ENCODE data around the gene HNRNPM.

Gene HNRNPM

DNA sequence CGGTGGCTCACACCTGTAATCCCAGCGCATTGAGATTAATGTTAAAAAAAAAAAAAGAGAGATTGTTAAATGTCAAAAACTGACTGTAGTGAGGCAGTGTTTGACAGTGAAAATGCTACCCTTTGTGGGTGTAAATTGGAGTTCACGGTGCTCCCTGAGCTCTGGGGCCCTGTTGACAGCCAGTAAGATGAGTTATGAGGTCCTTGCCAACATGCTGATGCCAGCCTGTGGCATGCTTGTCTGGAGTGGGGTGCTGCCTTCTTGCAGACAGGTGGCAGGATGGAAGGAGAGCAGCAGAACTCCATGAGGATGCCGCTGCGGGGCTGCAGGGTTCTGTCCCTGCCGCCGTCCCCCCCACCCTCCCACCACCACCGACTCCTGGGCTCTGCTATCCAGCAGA, 31.7 kb downstream of the HNRNPM start:
- in situ Hi-C loops (cut with HindIII; ENCODE audit: low pct_ligation_motif_present, low pct_unique_long_range_greater_than_20kb, low sequenced_read_pairs), result no loop called here
- no peak for DNase-seq

DNA sequence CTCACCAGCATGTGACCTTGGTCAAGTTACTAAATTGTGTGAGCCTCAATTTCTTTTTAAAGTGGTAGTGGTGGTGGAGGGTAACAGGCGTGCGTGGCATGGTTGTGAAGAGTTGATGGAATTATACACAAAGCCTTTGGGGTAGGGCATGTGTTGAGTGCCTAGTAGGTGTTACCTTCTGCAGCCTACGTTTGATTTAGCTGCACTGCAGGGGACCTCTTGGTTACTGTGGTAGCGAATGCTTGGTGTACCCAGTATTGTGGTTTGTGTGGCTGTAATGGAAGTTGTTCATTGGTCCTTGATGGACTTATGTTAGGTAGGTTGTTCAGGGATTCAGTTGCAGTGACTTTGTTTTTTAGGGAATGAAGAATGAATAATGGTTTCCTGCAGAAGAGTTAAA, 33.1 kb downstream of the HNRNPM start:
- in situ Hi-C loops (cut with HindIII; ENCODE audit: low pct_ligation_motif_present, low pct_unique_long_range_greater_than_20kb, low sequenced_read_pairs), result no loop called here
- DNase-seq, result no peak

DNA sequence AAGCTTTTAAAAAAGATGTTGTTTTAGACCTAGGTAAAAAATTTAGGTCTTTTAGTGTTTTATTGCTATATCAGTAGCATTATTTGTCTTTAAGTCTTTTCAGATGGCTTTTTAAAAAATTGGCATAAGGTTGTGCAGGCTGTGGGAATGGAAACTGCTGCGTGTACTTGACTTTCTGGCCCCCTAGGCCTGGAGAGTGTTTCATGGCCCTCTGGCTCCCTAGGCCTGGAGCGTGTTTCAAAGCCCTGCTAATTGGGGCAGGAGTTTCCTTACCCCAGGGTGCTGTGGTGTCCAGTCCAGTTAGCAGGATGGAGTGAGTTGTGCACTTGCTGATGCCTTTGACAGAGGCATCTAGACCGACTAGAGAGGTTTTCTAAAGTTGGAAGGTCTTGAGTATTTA, 33.8 kb downstream of the HNRNPM start:
- in situ Hi-C loops (cut with HindIII; ENCODE audit: low pct_ligation_motif_present, low pct_unique_long_range_greater_than_20kb, low sequenced_read_pairs), result no loop called here
- no peak for DNase-seq

DNA sequence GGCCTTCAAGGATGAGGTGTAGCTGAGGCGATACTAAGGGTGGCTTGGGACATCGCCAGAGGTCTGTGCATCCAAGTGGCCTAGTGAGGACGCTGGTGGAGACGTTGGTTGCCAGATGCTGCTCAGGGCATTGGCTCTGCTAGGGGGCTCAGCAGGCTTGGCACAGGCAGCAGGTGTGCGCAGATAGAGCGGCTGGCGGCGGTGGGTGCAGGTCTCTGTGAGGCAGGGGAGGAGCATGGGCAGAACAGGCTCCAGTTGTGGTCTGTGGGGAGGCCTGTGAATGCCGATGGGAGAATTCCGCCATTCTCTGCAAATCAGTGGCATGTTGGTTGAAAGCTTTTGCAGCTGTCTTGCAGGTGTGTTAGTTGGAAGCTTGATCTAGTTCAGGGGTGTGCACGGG, 36.4 kb downstream of the HNRNPM start:
- in situ Hi-C loops (cut with HindIII; ENCODE audit: low pct_ligation_motif_present, low pct_unique_long_range_greater_than_20kb, low sequenced_read_pairs), result no loop called here
- no peak for DNase-seq

DNA sequence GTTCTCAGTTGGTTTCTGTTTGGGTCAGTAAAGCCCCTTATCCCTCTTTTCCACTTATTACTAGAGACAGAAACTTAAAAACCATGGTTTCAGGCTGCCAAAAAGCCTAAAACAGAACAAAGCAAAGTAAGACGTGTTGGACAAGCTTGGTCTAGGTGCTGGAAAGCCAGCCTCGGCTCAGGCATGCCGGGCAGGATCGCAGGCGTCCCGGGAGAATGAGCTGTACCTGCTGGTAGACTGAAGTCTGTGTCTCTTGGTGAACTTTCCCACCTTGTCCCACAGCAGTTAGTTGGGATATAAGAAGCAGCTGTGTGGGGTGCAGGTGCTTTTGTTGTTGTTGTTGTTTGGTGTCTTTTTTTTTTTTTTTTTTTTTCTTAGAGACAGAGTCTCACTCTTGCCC, 36.8 kb downstream of the HNRNPM start:
- in situ Hi-C loops (cut with HindIII; ENCODE audit: low pct_ligation_motif_present, low pct_unique_long_range_greater_than_20kb, low sequenced_read_pairs), result no loop called here

DNA sequence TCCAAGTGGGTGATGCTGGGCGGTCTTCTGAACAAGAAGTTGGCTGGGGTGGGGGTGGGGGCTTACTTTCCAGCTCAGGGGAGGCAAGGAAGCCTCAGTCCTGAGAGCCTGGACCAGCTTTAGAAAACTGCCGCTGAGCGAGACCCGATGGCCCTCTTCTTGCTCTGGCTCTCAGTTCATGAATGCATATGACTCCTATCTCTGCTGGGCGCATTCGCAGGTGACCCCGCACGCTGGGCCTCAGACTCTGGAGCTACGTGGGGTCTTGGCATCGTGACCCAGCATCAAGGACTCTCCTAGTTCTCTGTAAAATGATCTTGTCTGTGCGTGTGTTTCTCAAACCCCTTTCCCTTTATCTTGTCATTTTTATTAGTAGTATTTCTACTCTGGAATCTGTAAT, 37.9 kb downstream of the HNRNPM start:
- in situ Hi-C loops (cut with HindIII; ENCODE audit: low pct_ligation_motif_present, low pct_unique_long_range_greater_than_20kb, low sequenced_read_pairs), result no loop called here
- no peak for DNase-seq

More for the DNA sequence above, 36.8 kb downstream of the HNRNPM start:
- DNase-seq, result no peak

DNA sequence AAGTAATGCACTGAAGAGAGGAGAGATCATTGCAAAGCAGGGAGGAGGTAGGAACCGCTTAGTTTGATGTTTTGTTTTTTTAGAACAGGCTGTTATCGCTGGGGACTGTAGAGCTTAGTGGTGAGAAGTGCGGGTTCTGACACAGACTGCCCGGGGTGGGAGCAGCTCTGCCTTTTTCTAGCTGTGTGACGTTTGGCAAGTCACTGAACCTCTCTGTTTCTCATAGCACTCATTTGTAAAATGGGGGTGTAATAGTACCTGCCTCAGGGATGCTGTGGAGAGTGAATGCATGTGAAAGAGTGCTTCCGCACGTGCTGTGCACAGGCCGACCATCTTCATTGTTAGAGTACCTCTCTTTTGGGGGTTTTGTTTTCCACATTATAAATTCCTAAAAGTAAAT, 38.4 kb downstream of the HNRNPM start:
- no peak for DNase-seq
- in situ Hi-C loops (cut with HindIII; ENCODE audit: low pct_ligation_motif_present, low pct_unique_long_range_greater_than_20kb, low sequenced_read_pairs), result no loop called here

DNA sequence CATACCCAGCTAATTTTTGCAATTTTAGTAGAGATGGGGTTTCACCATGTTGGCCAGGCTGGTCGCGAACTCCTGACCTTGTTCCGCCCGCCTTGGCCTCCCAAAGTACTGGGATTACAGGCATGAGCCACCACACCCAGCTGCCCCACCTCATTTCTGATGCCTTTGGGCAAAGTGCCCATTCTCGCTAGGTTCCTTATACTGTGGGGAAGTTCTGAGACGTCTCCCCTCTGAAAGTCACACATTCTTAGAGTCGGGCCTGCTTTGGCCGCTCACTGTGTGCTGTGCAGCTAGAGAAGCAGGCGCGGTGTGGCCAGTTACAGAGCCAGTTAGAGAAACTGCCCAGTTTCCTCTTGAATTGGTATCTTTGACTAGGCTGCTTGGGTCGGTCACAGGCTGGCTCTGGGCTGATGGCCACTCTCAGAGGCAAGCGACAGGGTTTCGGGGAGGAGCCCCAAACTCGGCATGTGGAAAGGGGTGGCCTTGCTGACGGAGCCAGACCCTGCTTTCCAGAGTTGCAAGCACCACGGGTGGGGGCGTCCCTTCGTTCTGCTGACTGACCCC, 39.6 kb downstream of the HNRNPM start:
- no peak for DNase-seq
- in situ Hi-C loops (cut with HindIII; ENCODE audit: low pct_ligation_motif_present, low pct_unique_long_range_greater_than_20kb, low sequenced_read_pairs), result no loop called here

DNA sequence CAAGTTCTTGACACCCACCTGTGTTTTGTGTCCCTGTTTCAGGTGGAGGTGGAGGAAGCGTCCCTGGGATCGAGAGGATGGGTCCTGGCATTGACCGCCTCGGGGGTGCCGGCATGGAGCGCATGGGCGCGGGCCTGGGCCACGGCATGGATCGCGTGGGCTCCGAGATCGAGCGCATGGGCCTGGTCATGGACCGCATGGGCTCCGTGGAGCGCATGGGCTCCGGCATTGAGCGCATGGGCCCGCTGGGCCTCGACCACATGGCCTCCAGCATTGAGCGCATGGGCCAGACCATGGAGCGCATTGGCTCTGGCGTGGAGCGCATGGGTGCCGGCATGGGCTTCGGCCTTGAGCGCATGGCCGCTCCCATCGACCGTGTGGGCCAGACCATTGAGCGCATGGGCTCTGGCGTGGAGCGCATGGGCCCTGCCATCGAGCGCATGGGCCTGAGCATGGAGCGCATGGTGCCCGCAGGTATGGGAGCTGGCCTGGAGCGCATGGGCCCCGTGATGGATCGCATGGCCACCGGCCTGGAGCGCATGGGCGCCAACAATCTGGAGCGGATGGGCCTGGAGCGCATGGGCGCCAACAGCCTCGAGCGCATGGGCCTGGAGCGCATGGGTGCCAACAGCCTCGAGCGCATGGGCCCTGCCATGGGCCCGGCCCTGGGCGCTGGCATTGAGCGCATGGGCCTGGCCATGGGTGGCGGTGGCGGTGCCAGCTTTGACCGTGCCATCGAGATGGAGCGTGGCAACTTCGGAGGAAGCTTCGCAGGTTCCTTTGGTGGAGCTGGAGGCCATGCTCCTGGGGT, 41.0 kb downstream of the HNRNPM start:
- in situ Hi-C loops (cut with HindIII; ENCODE audit: low pct_ligation_motif_present, low pct_unique_long_range_greater_than_20kb, low sequenced_read_pairs), result no loop called here
- no peak for DNase-seq

DNA sequence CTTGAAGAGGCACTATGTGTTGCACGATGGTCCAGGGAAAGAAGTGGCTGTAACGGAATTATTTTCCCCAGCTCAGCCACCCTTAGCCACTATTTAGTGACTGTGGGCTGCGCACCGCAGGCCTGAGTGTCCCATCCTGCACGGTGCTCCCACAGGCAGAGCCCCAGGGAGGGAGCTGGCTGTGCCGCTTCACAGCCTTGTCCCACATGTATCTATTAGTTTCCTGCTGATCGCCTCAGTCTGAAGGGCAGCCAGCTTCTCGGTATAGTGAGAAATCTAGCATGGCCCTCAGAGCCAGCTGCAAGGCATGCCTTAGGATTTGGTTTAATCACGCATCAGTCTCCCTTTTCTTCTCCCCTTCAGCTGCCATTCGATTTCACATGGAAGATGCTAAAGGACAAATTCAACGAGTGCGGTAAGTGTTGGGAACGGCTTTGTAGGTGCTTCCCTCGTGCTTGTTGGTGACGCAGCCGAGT, 41.9 kb downstream of the HNRNPM start:
- DNase-seq, result no peak
- in situ Hi-C loops (cut with HindIII; ENCODE audit: low pct_ligation_motif_present, low pct_unique_long_range_greater_than_20kb, low sequenced_read_pairs), result no loop called here

DNA sequence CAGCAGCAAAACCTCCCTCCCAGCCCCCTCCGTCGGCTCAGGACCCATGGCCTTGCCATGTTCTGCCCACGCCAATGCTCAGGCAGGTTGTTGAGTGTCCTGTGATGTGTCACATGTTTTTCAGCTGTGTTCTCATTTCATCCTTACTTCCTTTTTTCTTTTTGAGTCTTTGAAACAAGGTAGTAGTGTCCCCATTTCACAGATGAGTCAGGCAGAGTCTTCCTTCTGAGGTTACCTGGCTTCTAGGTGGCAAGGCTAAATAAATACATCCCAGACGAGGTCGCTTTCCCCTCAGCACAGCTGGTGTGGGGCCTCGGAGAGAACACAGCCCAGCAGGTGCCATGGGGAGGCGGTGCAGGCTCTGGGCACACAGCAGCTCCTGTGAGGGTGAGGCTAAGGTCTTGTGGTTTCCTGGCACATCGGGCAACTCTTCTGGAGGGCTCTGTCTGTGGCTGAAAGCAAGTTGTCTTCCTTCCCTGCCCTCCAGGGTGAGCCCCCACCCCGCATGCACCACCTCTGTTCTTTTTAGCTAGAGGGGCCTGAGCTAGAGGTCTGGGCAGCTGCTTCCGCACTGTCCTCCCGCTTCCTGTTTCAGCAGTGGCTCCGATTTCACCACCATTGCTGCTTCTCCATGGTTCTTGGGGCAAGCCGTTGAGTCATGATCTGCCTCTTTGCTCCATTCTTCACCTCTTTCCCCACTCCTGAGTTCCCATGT, 42.5 kb downstream of the HNRNPM start:
- in situ Hi-C loops (cut with HindIII; ENCODE audit: low pct_ligation_motif_present, low pct_unique_long_range_greater_than_20kb, low sequenced_read_pairs), result no loop called here
- no peak for DNase-seq

DNA sequence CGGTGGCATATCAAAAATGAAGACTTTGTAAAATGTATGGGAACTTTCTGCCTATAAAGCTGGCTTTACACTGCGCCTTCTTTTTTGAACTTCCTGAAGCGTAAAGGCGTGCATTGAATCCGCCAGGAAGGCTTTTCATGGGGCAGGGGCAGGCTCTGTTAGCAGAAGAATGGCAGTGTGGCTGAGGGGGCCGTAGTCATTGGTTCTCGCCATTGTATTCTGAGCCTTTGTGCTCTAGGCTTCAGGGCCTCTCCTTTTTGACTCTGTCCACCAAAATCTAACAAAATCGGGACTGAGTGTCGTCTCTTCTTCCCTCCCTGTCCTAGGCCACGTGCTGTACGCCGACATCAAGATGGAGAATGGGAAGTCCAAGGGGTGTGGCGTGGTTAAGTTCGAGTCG, 43.6 kb downstream of the HNRNPM start:
- in situ Hi-C loops (cut with HindIII; ENCODE audit: low pct_ligation_motif_present, low pct_unique_long_range_greater_than_20kb, low sequenced_read_pairs), result no loop called here
- DNase-seq, result no peak

DNA sequence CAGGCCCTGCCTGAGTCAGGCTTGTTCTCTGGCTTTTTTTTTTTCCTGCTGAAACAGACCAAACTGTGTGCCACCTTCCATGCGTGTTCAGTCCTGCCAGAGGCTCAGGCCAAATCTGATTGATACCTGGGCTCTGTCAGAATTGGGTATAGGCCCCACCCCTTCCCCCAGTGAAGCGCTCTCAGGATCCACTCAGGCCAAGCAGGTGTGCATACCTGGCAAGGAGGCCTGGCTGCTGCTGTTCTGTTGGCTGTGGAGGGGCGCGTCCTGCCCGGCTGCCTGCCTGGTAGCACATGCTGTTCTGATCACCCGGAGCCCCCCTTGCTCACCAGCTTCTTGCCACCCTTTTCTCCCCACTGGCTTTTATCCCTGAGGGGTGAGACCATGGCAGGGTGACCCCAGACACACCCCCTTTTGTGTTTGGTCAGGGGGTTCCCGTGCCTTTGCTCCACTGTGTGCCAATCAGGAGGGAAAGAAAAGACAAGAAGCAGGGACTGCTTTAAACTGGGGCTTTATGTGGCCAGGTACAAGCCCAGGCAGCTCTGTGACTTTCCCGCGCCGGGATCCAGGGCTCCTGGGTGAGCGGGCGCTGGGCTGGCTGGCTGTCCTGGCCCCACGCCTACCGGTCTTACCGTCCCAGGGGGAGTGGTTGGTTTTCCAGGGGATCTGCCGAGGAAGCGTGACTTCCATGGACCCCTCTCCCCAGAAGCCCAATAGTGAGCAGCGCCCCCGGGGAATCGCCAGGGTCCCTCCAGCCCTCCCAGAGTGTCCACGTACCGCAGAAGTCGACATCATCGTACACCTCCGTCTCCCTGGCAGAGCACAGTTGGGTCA, 45.0 kb downstream of the HNRNPM start:
- DNase-seq, result no peak
- in situ Hi-C loops (cut with HindIII; ENCODE audit: low pct_ligation_motif_present, low pct_unique_long_range_greater_than_20kb, low sequenced_read_pairs), result no loop called here

DNA sequence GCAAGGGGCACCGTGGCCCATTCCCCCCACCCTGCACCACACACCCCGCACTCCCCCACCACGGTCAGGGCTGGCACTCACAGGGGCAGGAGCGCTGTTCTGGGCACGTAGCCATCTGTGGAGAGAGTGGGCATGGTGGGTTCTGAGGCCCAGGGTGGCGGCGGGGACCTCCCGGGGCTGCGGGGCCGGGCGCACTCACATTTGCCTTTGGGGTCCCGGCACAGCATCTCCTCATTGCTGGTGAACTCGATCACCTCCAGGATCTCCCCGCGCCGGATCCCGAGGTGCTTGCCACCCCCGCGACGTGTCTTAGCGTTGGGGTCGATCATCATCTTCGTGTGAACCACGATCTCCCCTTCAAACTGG, 45.6 kb downstream of the HNRNPM start:
- no peak for DNase-seq
- in situ Hi-C loops (cut with HindIII; ENCODE audit: low pct_ligation_motif_present, low pct_unique_long_range_greater_than_20kb, low sequenced_read_pairs), result no loop called here

DNA sequence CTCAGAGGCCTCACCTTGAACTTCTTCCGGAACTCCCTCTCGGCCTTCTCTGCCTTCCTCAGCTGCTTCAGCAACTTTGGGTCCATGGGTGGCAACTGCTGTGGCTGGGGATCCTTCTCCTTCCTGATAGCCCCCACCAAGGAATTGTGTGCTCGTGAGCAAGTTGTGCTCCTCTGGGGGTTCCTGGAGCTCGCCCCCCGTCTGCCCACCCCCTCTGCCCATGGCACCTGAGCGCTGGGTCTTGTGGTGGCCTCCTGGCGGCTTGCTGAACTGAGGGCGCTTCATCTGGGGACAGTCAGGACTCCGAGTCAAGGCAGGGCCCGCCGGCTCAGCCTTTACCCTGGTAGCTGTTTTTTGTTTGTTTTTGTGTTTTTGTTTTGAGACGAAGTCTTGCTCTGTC, 46.1 kb downstream of the HNRNPM start:
- in situ Hi-C loops (cut with HindIII; ENCODE audit: low pct_ligation_motif_present, low pct_unique_long_range_greater_than_20kb, low sequenced_read_pairs), result no loop called here
- DNase-seq, result no peak

DNA sequence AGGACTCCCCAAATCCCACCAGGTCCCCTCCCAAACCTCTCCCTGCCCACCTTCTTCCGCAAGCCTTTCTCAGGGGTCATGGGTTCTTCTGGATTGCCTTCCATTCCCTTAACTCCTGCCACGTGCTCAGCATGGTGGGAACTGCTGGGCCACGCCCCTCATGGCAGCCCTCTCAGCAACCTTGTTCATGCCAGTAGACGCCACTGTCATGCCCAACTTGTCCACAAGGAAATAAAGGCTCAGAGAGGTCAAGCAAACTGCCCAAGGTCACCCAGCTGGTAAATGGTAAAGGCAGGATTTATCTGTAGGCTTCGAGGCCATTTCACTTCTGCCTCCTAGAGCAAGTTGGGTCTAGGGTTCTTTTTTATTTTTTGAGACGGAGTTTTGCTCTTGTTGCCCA, 46.8 kb downstream of the HNRNPM start:
- in situ Hi-C loops (cut with HindIII; ENCODE audit: low pct_ligation_motif_present, low pct_unique_long_range_greater_than_20kb, low sequenced_read_pairs), result no loop called here
- DNase-seq, result peak; percentile 13

DNA sequence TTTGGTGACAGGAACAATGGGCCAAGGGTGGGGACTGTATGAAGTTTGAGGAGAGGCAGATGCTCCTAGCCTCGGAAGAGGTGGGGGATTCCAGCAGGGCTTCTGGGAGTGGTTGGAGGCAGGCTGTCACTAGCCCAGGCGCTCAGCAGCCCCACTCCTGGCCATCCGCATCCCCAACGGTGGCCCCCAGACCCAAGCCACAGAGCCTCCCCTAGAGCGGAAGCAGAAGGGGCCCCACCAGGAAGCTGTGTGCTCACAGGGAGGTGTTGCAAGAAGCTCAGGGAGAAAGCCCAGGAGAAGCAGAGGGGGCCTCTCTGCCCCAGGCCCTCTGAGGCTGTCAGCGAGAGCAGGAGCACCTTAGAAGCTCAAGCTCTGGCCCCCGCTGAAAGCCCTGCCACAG, 49.4 kb downstream of the HNRNPM start:
- no peak for DNase-seq
- in situ Hi-C loops (cut with HindIII; ENCODE audit: low pct_ligation_motif_present, low pct_unique_long_range_greater_than_20kb, low sequenced_read_pairs), result no loop called here

DNA sequence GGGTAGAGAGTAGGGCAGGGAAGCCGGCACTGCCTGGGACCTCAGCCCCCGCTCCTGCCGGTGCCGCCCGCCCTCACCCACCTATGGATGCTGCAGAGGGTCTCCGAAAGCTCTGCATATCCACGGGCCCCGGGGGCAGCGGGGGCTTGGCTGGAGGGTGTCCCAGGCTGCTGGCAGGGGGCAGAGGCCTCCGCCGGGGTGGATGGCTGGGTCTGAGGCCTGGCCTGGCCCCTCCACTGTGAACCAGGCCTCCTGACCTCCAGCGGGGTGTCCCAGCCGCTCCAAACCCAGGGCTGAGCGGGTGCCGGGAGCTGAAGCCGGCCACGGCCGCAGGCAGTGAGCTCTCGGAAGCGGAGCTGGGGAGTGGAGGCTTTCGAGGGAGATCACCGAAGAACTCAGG, 53.5 kb downstream of the HNRNPM start:
- in situ Hi-C loops (cut with HindIII; ENCODE audit: low pct_ligation_motif_present, low pct_unique_long_range_greater_than_20kb, low sequenced_read_pairs), result no loop called here
- DNase-seq, result no peak

Measured in ACHN (cell line).